HepG2 (cell line): ENCODE results near the gene NR4A2. TPM values are rescaled to one million over a fixed set of nuclear protein-coding genes. Genes with fewer than 3 reads are reported as not detected.

Experiments used
- ATAC-seq: fragments of 200-7000 bp; cut with Tn5 transposase; 3 replicates; pipeline ENCODE4 v1.9.1; 2020; ENCODE audit warnings: mild to moderate bottlenecking, moderate library complexity
- BruUV-seq: library from RNA; stranded (reverse); fragments of 400-500 nt; replicated peaks from 2 replicates; lab custom pipeline; 2021; lab: Mats Ljungman, UMichigan
- CTCF ChIA-PET: fragments of 300-600 bp; formaldehyde crosslinking; extraction: SDS; loops from one replicate; lab custom pipeline; 2021; ENCODE audit warnings: low total read pairs, inconsistent platforms, low intra/inter-chr PET ratio; lab: Yijun Ruan, JAX
- POLR2A ChIA-PET: fragments of 350-600 bp; sonication (Branson Sonifier 250); formaldehyde crosslinking; loops from one replicate; lab custom pipeline; 2020; ENCODE audit warnings: antibody characterized with exemption, inconsistent platforms; lab: Yijun Ruan, JAX
- DNase-seq: peaks from one replicate; pipeline ENCODE4 v3.0.0-alpha.2; 2015; ENCODE audit warnings: low spot score
- FAIRE-seq: peaks from 3 replicates; lab custom pipeline; 2011; peaks lifted over from hg19 to GRCh38; lab: Jason Lieb, UNC
- H2AFZ ChIP-seq: one replicate; pipeline ENCODE4 v1.6.1; 2011; ENCODE audit warnings: low read length, inconsistent platforms
- H3K27ac ChIP-seq: fragments of 300-600 bp; 3 replicates; pipeline ENCODE4 v1.8.0; 2011; ENCODE audit warnings: mixed run types, mild to moderate bottlenecking, mixed read lengths, low read length, inconsistent platforms; ENCODE audit not compliant: insufficient read depth; ENCODE audit errors: extremely low read length
- H3K27me3 ChIP-seq, 2 experiments: fragments of 200-600 bp in 1 of 2; 2 replicates in 1 of 2; 3 replicates in 1 of 2; pipeline versions ENCODE4 v1.6.0 to v1.8.0; 2011; ENCODE audit warnings: low read length in 2 of 2, mild to moderate bottlenecking in 2 of 2, moderate library complexity in 2 of 2, inconsistent platforms in 1 of 2; ENCODE audit not compliant: insufficient read depth in 2 of 2, control insufficient read depth in 1 of 2
- H3K36me3 ChIP-seq, 2 experiments: fragments of 200-600 bp in 1 of 2; replicated peaks in 1 of 2; 2 replicates in 1 of 2; 3 replicates in 1 of 2; pipeline versions ENCODE4 v1.5.1 to v1.8.0; 2011; ENCODE audit warnings: low read length in 2 of 2, inconsistent platforms in 1 of 2; ENCODE audit not compliant: insufficient read depth in 2 of 2, control insufficient read depth in 1 of 2
- H3K4me1 ChIP-seq: 2 replicates; pipeline ENCODE4 v1.5.1; 2012; ENCODE audit warnings: low read length, inconsistent platforms; ENCODE audit not compliant: insufficient read depth
- H3K4me2 ChIP-seq: 2 replicates; pipeline ENCODE4 v1.6.0; 2011; ENCODE audit warnings: low read depth, low read length, inconsistent platforms
- H3K4me3 ChIP-seq, 3 experiments: fragments of 200-600 bp in 1 of 3; sonication (generic), shearing (Covaris generic) in 1 of 3; replicated peaks in 1 of 3; 2 replicates each; pipeline ENCODE4 v1.5.1; 2011 to 2016; ENCODE audit warnings: low read length in 3 of 3, inconsistent platforms in 2 of 3, low read depth in 2 of 3, mild to moderate bottlenecking in 2 of 3, control low read depth in 1 of 3, mixed read lengths in 1 of 3; ENCODE audit not compliant: insufficient read depth in 1 of 3
- H3K79me2 ChIP-seq: one replicate; pipeline ENCODE4 v1.6.1; 2011; ENCODE audit warnings: low read length, inconsistent platforms; ENCODE audit not compliant: insufficient read depth
- H3K9ac ChIP-seq: 2 replicates; pipeline ENCODE4 v1.6.0; 2011; ENCODE audit warnings: mild to moderate bottlenecking, low read depth, low read length, inconsistent platforms; ENCODE audit not compliant: insufficient read depth
- H3K9me3 ChIP-seq: 2 replicates; pipeline ENCODE4 v1.5.1; 2012; ENCODE audit warnings: mild to moderate bottlenecking, low read length
- H4K20me1 ChIP-seq: 2 replicates; pipeline ENCODE4 v1.6.0; 2011; ENCODE audit warnings: inconsistent platforms, mild to moderate bottlenecking, low read length, moderate library complexity; ENCODE audit not compliant: insufficient read depth
- HNF1A ChIP-seq, 2 experiments: sonication (generic) in 1 of 2; formaldehyde crosslinking in 1 of 2; IDR thresholded peaks; 2 replicates each; pipeline versions ENCODE4 v1.4.0 to v1.6.1; 2016 to 2020; ENCODE audit warnings: borderline replicate concordance in 1 of 2, low read depth in 1 of 2, mild to moderate bottlenecking in 1 of 2, missing genetic modification reagents in 1 of 2
- KAT8 ChIP-seq: IDR thresholded peaks from 2 replicates; pipeline ENCODE4 v1.6.1; 2016; ENCODE audit warnings: missing genetic modification reagents, missing compliant biosample characterization
- MAF1 ChIP-seq: sonication (generic); formaldehyde crosslinking; IDR thresholded peaks from 2 replicates; pipeline ENCODE4 v1.5.0; 2020; ENCODE audit warnings: missing genetic modification reagents, borderline replicate concordance
- NFYC ChIP-seq: IDR thresholded peaks from 2 replicates; pipeline ENCODE4 v1.6.1; 2016; ENCODE audit warnings: missing genetic modification reagents, missing compliant biosample characterization
- SYNCRIP ChIP-seq: fragments of 200-400 bp; formaldehyde crosslinking; IDR thresholded peaks from 2 replicates; pipeline ENCODE4 v1.6.1; 2018; ENCODE audit warnings: mild to moderate bottlenecking, low read depth, low read length; ENCODE audit not compliant: insufficient read depth
- TFAP4 ChIP-seq: sonication (generic); IDR thresholded peaks from 2 replicates; pipeline ENCODE4 v1.6.1; 2016; ENCODE audit warnings: low read depth, borderline replicate concordance
- ZFX ChIP-seq: sonication (generic); formaldehyde crosslinking; IDR thresholded peaks from 2 replicates; pipeline ENCODE4 v1.4.0; 2020; ENCODE audit warnings: mild to moderate bottlenecking, low read depth, missing genetic modification reagents, moderate library complexity
- ZFYVE20 ChIP-seq: sonication (generic); formaldehyde crosslinking; IDR thresholded peaks from 2 replicates; pipeline ENCODE4 v1.8.0; 2023; ENCODE audit warnings: low read depth, mild to moderate bottlenecking, moderate library complexity, missing genetic modification reagents, borderline replicate concordance
- ZNF101 ChIP-seq: sonication (generic); formaldehyde crosslinking; IDR thresholded peaks from 2 replicates; pipeline ENCODE4 v1.4.0; 2020; ENCODE audit warnings: mild to moderate bottlenecking, low read depth, missing genetic modification reagents, borderline replicate concordance
- ZNF282 ChIP-seq: fragments of 450-650 bp; IDR thresholded peaks from 2 replicates; pipeline ENCODE4 v1.6.1; 2018; ENCODE audit not compliant: partially characterized antibody
- ZNF333 ChIP-seq: sonication (generic); formaldehyde crosslinking; IDR thresholded peaks from 2 replicates; pipeline ENCODE4 v1.4.0; 2020; ENCODE audit warnings: mild to moderate bottlenecking, missing genetic modification reagents, borderline replicate concordance
- ZNF557 ChIP-seq: sonication (generic); formaldehyde crosslinking; IDR thresholded peaks from 2 replicates; pipeline ENCODE4 v1.4.0; 2020; ENCODE audit warnings: missing genetic modification reagents
- ZNF562 ChIP-seq: sonication (generic); formaldehyde crosslinking; IDR thresholded peaks from 2 replicates; pipeline ENCODE4 v1.8.0; 2022; ENCODE audit warnings: missing genetic modification reagents, borderline replicate concordance
- ZNF713 ChIP-seq: sonication (generic); formaldehyde crosslinking; IDR thresholded peaks from 2 replicates; pipeline ENCODE4 v1.4.0; 2020; ENCODE audit warnings: mild to moderate bottlenecking, missing genetic modification reagents
- ZNF761 ChIP-seq: sonication (generic); formaldehyde crosslinking; conservative IDR thresholded peaks from 2 replicates; pipeline ENCODE4 v1.4.0; 2020; ENCODE audit warnings: mild to moderate bottlenecking, missing genetic modification reagents
- ZNF879 ChIP-seq: sonication (generic); formaldehyde crosslinking; IDR thresholded peaks from 2 replicates; pipeline ENCODE4 v1.8.1; 2023; ENCODE audit warnings: missing genetic modification reagents
- ZSCAN21 ChIP-seq: sonication (generic); formaldehyde crosslinking; IDR thresholded peaks from 2 replicates; pipeline ENCODE4 v1.8.0; 2022; ENCODE audit warnings: mild to moderate bottlenecking, missing genetic modification reagents, moderate library complexity, borderline replicate concordance
- ZSCAN31 ChIP-seq: sonication (generic); formaldehyde crosslinking; IDR thresholded peaks from 2 replicates; pipeline ENCODE4 v1.5.0; 2020; ENCODE audit warnings: low read depth, mild to moderate bottlenecking, missing genetic modification reagents
- WGBS: methylation state at CpG from one replicate; pipeline ENCODE4 v1.1.6; 2017; ENCODE audit warnings: low lambda C conversion rate; 5-methylcytosine and 5-hydroxymethylcytosine counted together
- in situ Hi-C: cut with HindIII; loops from 2 replicates; pipeline ENCODE4 v1.10.0; 2017; ENCODE audit warnings: low pct_unique_long_range_greater_than_20kb; ENCODE audit not compliant: extremely low pct_ligation_motif_present
- intact Hi-C: fragments of 100-400 bp; cut with micrococcal nuclease; formaldehyde crosslinking; loops from one replicate; pipeline ENCODE4 v1.10.0; 2022; ENCODE audit not compliant: unreplicated experiment
- polyA plus RNA-seq, 8 experiments: library from polyadenylated mRNA; depleted of rRNA in 3 of 8; stranded (reverse) in 7 of 8; unstranded in 1 of 8; fragments of >200 nt; fragmentation: Illumina TruSeq in 4 of 8; extraction: Trizol in 4 of 8; gene quantifications; 2 replicates each; pipeline versions ENCODE4 v1.2.1 to v1.2.3, GENCODE V29; 2011 to 2016; ENCODE audit warnings: low read depth in 4 of 8, missing spikeins in 1 of 8, mixed read lengths in 1 of 8; ENCODE audit not compliant: insufficient read depth in 1 of 8
- total RNA-seq, 5 experiments: library from RNA; depleted of rRNA; stranded (reverse); fragments of >200 nt; fragmentation: Illumina TruSeq; extraction: Trizol; gene quantifications; 2 replicates each; pipeline ENCODE4 v1.2.3, GENCODE V29; 2016; ENCODE audit warnings: low read depth in 1 of 5

Gene NR4A2
- total and polyA plus RNA-seq, 2 of the 13 experiments (the other 11 are each of a cell fraction or from before 2014, with no cell fraction given), result not detected

GRCh38 chr2:156333274-156333950 is 891 bp upstream of the NR4A2 start:
- no peak for DNase-seq
- BruUV-seq, result no TSS peak
- Histone ChIP-seq H3K9ac (no peak overlapping the region), H3K4me1 (peaks cover 30% of the 10 kb centered on the region), H3K36me3 (no peaks in the 10 kb centered on the region), H3K27me3 (peaks cover 20 to 68% of the 10 kb centered on the region in 2 experiments), H2AFZ (no peak overlapping the region), H3K79me2 (no peaks in the 10 kb centered on the region), H4K20me1 (no peaks in the 10 kb centered on the region), H3K27ac (no peak overlapping the region), H3K4me2 (peak overlapping the region; percentile 92), H3K4me3 (peak overlapping the region; percentile 51 to 77 (median 63)), H3K9me3 (no peaks in the 10 kb centered on the region)
- ChIA-PET CTCF (no interaction called here), POLR2A (no interaction called here)
- FAIRE-seq, result no peak
- in situ Hi-C loops, result loop anchor here (25.0 kb wide), 1 partner anchor 854 kb away; no protein-coding TSS in a partner anchor
- peak; percentile 42 for ATAC-seq
- intact Hi-C loops, result loop anchor here (10.0 kb wide), 3 partner anchors 359 to 721 kb away; no protein-coding TSS in a partner anchor
- 13% methylated on average over 20 of the region's 28 CpGs for WGBS
- no peak for TF ChIP-seq HNF1A (IDR thresholded peaks at IDR 0.05; ENCODE audit: low read depth)
- no peak for TF ChIP-seq HNF1A (CRISPR knock-in tag; IDR thresholded peaks at IDR 0.05; ENCODE audit: borderline replicate concordance)
- TF ChIP-seq ZNF761, result no peak
- TF ChIP-seq ZNF557 (CRISPR knock-in tag), result no peak
- TF ChIP-seq NFYC (CRISPR knock-in tag), result no peak
- no peak for TF ChIP-seq TFAP4
- no peak for TF ChIP-seq SYNCRIP
- no peak for TF ChIP-seq ZNF879 (CRISPR knock-in tag)
- TF ChIP-seq MAF1 (CRISPR knock-in tag), result no peak
- TF ChIP-seq ZSCAN31 (CRISPR knock-in tag), result no peak
- no peak for TF ChIP-seq ZNF562
- no peak for TF ChIP-seq KAT8 (CRISPR knock-in tag)
- TF ChIP-seq ZFYVE20 (CRISPR knock-in tag), result no peak
- no peak for TF ChIP-seq ZNF282
- no peak for TF ChIP-seq ZNF713
- no peak for TF ChIP-seq ZNF101 (CRISPR knock-in tag)
- TF ChIP-seq ZSCAN21 (CRISPR knock-in tag), result no peak
- no peak for TF ChIP-seq ZNF333 (CRISPR knock-in tag)
- TF ChIP-seq ZFX, result no peak
